ENCODE measurements around the gene HP. TPM values are rescaled to one million over a fixed set of nuclear protein-coding genes. Genes with fewer than 3 reads are reported as not detected.
"Not testable (repeated sequence)": the region's sequence is repeated elsewhere in the genome, so short reads cannot be mapped to it uniquely, and the experiment has no call there.

The HP gene
- total RNA-seq, 1 experiment from 2014 or later = not detected

- no peak for DNase-seq (ENCODE audit: low spot score)
Observed at GRCh38 chr16:72036098-72036497, 18.2 kb upstream of the HP start.

GRCh38 chr16:72042157-72042660, 12.1 kb upstream of the HP start:
- DNase-seq (ENCODE audit: low spot score) = no peak
- in situ Hi-C loops (cut with HindIII; ENCODE audit: low sequenced_read_pairs) = no loop called here

More at GRCh38 chr16:72036098-72036497, 18.2 kb upstream of the HP start:
- in situ Hi-C loops (cut with HindIII; ENCODE audit: low sequenced_read_pairs) = no loop called here

GRCh38 chr16:72043058-72043457, 11.2 kb upstream of the HP start:
- no peak for DNase-seq (ENCODE audit: low spot score)
- in situ Hi-C loops (cut with HindIII; ENCODE audit: low sequenced_read_pairs) = no loop called here

GRCh38 chr16:72043539-72043938, 10.8 kb upstream of the HP start:
- in situ Hi-C loops (cut with HindIII; ENCODE audit: low sequenced_read_pairs) = no loop called here
- no peak for DNase-seq (ENCODE audit: low spot score)

- DNase-seq (ENCODE audit: low spot score) = no peak
- in situ Hi-C loops (cut with HindIII; ENCODE audit: low sequenced_read_pairs) = no loop called here
Observed at GRCh38 chr16:72044296-72044695, 10.0 kb upstream of the HP start.

DNA sequence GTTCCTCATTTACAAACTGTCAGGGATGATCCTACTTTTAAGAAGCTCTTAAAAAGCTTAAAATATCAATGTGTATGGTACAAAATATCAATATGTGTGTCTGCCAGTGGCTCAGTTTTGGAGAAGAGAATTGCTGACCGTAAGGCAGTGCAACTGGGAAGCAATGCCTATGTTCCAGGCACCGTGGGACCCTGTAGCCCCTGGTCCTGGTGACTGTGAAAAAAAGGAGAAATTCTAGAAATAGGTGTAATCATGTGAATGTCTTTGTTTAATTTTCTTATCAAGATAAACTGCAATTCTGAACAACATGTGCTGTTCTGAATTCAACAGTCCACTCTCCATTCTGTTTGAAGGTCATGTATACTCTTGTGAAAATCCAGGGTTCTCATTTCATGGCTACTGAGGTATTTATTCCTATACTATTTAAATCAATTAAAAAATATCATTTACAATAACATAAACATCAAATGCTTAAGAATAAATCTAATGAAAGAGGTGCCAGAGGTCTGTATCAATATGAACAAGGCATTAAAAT, 9.4 kb upstream of the HP start:
- in situ Hi-C loops (cut with HindIII; ENCODE audit: low sequenced_read_pairs) = no loop called here
- no peak for DNase-seq (ENCODE audit: low spot score)

DNA sequence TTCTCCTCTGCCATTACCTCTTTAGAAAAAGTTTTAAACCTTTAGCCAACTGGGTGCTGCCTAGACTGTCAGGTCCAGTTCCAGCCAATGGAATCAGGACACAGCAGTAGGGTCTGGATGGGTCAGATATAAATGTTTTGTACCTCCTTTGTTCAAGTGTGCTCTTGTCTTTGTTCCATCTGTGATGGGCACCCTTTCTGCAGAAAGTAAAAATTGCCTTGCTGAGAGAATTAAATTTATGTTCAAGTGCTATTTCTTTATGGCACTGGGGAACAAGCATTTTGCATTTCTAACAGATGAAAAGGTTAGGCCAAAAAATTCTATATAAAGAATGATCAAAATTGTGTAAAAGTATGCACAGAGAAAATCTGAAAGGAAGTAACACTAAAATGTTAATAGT, 5.2 kb upstream of the HP start:
- in situ Hi-C loops (cut with HindIII; ENCODE audit: low sequenced_read_pairs) = no loop called here
- DNase-seq (ENCODE audit: low spot score) = no peak

GRCh38 chr16:72050769-72051464, 3.4 kb upstream of the HP start:
- no peak for DNase-seq (ENCODE audit: low spot score)
- in situ Hi-C loops (cut with HindIII; ENCODE audit: low sequenced_read_pairs) = no loop called here

GRCh38 chr16:72051818-72052217, 2.5 kb upstream of the HP start:
- in situ Hi-C loops (cut with HindIII; ENCODE audit: low sequenced_read_pairs) = no loop called here
- DNase-seq (ENCODE audit: low spot score) = no peak

GRCh38 chr16:72055911-72056310, 1.6 kb downstream of the HP start:
- no peak for DNase-seq (ENCODE audit: low spot score)
- in situ Hi-C loops (cut with HindIII; ENCODE audit: low sequenced_read_pairs) = no loop called here

- in situ Hi-C loops (cut with HindIII; ENCODE audit: low sequenced_read_pairs); DNase-seq (ENCODE audit: low spot score): not testable (repeated sequence)
Observed at GRCh38 chr16:72057313-72057712, 3.0 kb downstream of the HP start.

GRCh38 chr16:72059060-72059459, 4.8 kb downstream of the HP start:
- DNase-seq (ENCODE audit: low spot score); in situ Hi-C loops (cut with HindIII; ENCODE audit: low sequenced_read_pairs): not testable (repeated sequence)

GRCh38 chr16:72060405-72060804, 6.1 kb downstream of the HP start:
- in situ Hi-C loops (cut with HindIII; ENCODE audit: low sequenced_read_pairs) = no loop called here

GRCh38 chr16:72061564-72061963, 7.3 kb downstream of the HP start:
- in situ Hi-C loops (cut with HindIII; ENCODE audit: low sequenced_read_pairs) = no loop called here
- DNase-seq (ENCODE audit: low spot score) = no peak

More at GRCh38 chr16:72060405-72060804, 6.1 kb downstream of the HP start:
- DNase-seq (ENCODE audit: low spot score) = peak; percentile 29

GRCh38 chr16:72064361-72064894, 10.1 kb downstream of the HP start:
- in situ Hi-C loops (cut with HindIII; ENCODE audit: low sequenced_read_pairs) = no loop called here

GRCh38 chr16:72066747-72067146, 12.4 kb downstream of the HP start:
- peak; percentile 36 for DNase-seq (ENCODE audit: low spot score)
- in situ Hi-C loops (cut with HindIII; ENCODE audit: low sequenced_read_pairs) = no loop called here

More at GRCh38 chr16:72064361-72064894, 10.1 kb downstream of the HP start:
- no peak for DNase-seq (ENCODE audit: low spot score)

DNA sequence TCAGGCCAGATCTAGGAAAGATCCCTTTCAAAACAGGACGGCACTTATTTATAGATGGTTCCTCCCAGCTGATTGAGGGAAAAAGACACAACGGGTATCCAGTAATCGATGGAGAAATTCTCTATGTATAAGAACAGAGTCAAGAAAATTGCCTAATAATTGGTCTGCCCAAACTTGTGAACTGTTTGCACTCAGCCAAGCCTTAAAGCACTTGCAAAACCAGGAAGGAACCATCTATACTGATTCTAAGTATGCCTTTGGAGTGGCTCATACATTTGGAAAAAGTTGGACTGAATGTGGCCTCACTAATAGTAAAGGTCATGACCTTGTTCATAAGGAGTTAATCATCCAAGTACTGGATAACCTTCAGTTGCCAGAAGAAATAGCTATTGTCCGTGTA, 14.6 kb downstream of the HP start:
- no peak for DNase-seq (ENCODE audit: low spot score)
- in situ Hi-C loops (cut with HindIII; ENCODE audit: low sequenced_read_pairs) = no loop called here

- no peak for DNase-seq (ENCODE audit: low spot score)
- in situ Hi-C loops (cut with HindIII; ENCODE audit: low sequenced_read_pairs) = no loop called here
Observed at GRCh38 chr16:72072514-72073342, 18.4 kb downstream of the HP start.

DNA sequence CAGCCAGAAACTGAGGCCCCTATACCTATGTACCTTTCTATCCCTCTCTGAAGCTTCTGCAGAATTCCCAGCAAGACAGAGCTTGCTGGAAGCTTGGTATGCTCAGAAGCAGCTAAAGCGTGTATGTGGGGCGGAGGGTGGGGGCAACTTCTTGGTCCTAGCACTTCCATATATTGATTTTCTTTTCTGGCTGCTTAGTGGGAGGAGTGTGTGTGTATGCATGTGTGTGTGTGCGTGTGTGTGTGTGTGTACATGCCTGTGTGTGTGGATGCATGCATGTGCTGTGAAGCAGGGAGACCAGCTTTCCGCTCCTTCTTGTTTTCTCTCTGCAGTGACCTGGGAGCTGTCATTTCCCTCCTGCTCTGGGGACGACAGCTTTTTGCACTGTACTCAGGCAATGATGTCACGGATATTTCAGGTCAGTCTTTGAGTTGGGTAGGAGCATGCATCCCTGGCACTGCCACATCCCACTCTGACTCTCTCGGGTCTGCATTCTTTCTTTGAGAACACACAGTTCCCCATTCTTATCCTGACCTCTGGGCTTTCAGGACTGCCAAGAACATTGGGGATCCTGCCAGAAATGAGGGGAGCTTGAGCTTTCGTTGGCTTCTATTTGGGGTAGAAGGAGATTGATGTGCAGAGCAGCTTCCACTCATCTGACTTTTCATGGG, 19.4 kb downstream of the HP start:
- peak; percentile 34 for DNase-seq (ENCODE audit: low spot score)
- in situ Hi-C loops (cut with HindIII; ENCODE audit: low sequenced_read_pairs) = no loop called here

Data from G401 (cell line).